GM18867 (cell line): ENCODE data around the gene USP16.
"Not testable (repeated sequence)": the region's sequence is repeated elsewhere in the genome, so short reads cannot be mapped to it uniquely, and the experiment has no call there.

ENCODE experiments used
- ATAC-seq: cut with Tn5 transposase; IDR thresholded peaks from one replicate; pipeline ENCODE4 v1.9.1; 2021; ENCODE audit warnings: mild to moderate bottlenecking, moderate library complexity; ENCODE audit not compliant: unreplicated experiment

Gene USP16

DNA sequence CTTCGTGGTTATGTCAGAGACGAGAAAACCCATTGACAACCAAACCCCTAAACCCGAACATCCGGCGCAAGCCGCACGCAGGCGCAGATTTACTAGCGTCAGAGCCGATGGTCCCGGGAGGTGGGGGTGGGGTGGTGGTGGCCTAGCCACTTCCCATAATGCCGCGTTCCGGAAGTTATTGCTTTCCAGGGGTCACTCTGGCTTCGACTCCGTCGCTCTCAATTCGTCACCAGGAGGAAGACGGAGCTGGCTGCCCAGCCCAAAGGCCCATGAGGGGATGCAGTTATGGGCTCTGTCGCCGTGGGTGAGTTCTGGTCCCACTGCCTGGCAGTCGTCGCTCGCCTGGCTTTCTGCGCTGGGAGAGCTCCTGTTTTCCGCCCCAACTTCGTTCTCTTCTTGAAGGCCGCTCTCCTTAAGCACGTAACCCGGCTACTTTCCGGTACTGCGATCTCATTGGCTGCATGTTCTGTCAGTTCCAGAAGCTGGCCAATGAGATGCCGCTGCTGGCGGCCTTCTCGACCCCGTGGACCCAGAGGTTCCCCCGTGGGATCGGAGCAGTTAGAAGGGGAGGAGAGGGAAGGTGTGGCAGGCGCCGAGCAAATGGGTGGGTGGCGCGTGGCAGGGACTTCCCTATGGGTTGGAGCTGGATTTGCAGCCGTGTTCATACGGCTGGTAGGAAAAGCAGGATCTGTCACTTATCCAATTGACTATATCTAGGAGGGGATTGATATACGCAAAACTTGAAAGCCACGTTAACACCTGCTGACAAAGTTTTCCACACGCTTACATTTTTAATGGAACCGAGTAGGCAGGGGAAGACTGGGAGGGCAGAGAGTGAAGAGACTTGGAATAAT lies at the start of gene USP16:
TSS of gene USP16 (plus strand) at position 195 of the 854 bp plus-strand sequence. CDS start 3,246 bp downstream, outside the sequence.
- ATAC-seq: peak; percentile 97

DNA sequence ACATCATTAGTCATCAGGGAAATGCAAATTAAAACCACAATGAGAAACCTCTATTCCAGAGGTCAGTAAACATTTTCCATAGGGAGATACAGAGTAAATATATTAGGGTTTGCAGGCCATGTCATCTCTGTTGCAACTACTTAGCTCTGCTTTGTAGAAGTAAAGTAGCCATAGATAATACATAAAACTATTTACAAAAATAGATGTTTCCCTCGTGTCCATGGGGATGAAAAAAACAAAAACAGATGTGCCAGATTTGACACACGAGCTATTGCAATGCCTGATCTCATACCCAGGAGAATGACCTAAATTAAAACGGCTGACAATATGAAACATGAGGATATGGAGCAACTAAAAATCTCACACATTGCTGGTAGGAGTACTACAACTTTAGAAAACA lies 49.1 kb upstream of the USP16 start:
- ATAC-seq: no peak

DNA sequence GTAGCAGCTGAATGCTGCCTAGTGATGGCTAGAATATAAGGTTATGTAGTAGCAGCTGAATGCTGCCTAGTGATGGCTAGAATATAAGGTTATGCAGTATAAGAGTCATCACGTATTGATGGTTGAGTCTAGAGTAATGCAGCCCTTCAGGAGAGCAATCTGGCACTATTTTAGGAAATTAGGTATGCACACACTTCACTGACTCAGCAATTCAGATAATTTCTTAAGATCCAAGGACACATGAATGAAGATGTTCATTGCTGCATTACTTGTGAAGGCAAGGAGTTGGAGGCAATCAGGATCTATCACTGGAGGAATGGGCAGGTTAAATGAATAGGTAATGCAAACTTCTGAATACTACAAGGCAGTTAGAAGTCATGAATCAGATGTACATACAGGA lies 45.4 kb upstream of the USP16 start:
- ATAC-seq: no peak

DNA sequence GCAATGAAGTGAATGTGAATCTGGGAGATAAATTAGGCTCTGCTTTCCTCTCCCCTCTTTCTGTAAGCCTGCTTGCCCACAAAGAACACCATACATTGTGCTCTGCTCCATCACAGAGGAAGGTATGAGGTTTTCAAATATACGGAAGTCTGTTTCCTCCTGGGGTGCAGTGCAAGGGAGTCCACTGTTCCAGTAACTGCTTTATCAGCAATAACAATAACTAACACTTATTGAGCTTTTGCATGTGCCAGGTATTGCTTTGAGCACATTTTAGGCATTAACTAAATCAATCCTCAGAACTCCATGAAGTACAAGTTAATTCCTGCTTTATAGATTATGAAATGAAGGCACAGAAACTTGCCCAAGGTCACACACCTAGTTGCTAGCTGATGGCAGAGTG lies 41.8 kb upstream of the USP16 start:
- no peak for ATAC-seq

DNA sequence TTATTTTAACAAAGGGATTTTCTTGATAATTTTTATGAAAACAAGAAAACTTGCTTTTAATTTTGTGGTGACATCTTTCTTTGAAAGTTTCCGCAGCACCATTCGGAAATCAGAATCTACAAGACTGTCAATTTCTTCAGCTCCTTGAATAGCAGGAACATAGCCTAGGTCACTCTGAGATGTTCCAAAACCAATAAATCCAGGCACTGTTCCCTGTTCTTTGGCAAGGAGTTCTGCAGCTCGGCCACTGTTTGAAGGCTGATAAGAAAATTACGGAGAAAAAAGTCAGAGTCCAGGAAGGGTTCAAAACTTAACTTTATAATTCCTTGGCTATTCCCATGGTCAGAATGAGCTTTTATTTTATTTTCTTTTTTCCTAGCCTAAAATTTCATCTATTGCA lies 37.8 kb upstream of the USP16 start:
- ATAC-seq: no peak

DNA sequence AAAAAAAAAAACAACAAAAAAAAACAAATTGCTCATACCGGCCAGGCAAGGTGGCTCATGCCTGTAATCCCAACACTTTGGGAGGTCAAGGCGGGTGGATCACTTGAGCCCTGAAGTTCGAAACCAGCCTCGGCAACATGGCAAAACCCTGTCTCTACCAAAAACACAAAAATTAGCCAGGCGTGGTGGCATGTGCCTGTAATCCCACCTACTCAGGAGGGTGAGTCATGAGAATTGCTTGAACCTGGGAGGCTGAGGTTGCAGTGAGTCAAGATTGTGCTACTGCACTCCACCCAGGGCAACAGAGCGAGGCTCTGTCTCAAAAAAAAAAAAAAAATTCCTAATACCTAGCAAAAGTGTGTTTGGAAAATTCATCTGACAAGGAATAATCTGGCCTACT lies 36.3 kb upstream of the USP16 start:
- not testable (repeated sequence) for ATAC-seq

DNA sequence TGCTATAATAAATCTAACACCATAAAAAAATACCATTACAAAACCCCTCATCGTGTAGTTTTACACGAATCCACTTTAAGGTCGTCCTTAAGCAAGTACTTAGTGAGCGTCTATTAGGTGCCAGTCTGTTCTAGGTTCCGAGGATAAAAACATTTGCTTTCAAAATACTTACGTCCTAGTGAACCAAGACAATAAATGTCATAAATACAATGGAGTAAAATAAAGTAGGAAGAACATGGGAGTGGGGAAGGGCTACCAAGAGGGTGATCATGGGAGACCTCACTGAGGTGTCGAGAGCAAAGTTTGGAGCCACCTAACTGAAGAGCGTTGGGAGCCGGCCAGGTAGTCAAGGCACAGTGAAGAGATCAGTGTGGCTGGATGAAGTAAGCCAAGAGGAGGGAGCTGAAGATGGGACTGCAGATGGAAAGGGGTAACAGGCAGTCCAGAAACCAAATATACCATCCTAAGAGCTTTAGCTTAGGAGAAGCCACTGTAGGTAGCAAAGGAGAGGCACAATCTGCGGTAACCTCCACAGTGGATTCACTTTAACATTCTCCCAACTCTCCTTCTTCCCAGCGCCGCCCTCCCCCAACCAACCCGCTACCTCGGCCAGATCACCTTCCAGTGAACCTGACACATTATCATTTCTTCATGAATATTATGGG lies 32.5 kb upstream of the USP16 start:
- no peak for ATAC-seq

DNA sequence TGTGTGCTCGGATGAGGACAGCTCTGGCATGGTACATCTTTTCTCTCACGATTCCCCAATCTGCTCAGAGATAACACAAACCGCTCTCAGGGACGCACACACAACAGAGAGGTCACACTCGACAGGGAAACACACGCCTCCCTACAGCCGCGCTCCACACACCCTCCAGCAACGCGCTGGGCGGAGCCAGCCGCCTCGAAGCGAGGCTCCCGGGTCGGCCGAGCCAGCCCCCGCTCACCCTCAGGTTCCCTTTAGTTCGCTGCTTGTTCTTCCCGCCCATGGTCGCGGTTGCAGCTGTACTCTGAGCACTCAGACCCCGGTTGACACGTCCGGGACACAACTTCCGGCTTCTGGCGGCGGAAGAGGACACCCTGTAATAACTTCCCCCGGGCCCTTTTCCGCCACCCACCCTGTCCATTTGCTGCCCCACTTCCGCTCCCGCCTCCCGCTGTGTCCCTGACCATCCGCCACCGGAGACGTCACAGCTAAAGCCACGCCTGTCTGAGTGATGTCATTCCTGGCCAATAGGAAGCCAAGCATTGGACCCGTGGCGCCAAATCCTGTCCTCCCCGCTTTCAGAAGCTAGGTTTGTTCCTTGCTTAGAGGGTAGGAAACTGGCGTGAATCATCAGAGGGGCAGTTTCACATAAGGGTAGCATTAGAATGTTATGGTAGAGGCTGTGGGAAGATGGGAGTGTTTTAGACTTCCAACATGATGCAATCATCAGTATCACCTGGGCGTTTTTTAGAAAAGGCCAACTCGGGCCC lies 31.8 kb upstream of the USP16 start, which contains the start of gene LTN1:
TSS of gene LTN1 (minus strand) at position 352 of the 767 bp plus-strand sequence. CDS start at position 280, 72 bp downstream.
- ATAC-seq: peak; percentile 98

DNA sequence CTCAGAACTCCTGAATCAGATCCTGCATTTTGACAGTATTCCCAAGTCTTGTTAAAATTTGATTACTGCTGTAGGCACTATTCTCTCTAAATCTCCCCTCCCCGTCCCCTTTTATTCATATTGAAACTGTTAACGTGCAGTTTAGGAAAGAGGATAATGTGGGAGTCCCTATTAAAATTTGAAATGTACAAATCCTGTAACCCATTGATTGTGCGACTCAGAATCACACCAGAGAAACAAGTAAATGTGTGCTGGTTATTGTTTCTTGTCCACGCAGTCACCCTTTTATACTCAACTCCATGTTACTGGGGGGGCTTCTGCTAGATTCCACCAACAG lies 31.2 kb upstream of the USP16 start:
- ATAC-seq: no peak

DNA sequence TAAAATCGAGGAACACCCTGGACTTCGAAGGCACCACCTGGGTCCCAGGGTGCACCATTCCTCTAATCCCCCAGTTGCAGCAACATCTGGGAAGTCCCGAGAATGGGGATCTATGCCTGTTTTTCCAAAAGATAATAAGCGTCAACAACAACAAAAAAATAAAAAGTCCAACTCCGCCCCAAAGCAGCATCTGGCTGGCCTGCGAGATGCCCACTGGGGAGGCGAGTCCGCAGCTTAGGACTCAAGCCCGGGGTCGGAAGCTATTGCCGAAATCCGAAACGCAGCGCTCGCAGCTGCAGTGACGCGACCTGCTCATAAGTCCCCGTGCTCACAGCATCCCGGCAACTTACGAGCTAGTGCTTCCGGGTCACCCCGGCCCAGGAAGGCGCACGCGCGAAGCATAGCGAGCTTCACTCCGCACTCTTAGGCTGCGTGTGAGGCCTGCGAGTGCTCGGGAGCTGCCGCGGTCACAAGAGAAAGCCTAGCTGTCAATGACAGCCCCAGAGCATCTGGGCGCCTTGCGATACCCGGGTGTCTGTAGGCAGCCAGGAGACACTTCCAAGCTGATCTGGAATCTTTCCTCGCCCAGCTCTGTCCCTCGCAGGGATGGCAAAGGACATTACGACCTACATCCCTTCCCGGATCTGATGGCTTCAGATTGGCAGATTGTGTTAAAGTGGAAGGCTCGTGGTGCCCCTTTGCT lies 21.9 kb upstream of the USP16 start:
- ATAC-seq: peak; percentile 99

DNA sequence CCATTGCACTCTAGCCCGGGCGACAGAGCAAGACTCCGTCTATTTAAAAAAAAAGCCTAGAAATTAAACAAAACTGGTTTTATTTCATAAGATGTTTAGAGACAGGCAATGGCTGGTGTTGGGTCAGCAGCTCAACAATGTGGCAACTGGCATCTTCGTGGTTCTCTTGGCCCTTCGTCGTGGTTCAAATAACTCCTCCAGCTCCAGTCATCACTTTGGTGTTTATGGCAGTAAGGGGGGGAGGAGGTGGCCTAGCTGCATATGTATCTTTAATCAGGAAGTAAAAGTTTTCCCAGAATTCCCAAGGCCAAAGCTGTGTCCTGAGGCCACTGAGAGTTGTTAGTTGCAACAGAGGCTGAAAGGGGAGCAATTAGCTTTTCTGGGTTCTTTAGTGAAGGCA lies 18.8 kb upstream of the USP16 start:
- no peak for ATAC-seq

DNA sequence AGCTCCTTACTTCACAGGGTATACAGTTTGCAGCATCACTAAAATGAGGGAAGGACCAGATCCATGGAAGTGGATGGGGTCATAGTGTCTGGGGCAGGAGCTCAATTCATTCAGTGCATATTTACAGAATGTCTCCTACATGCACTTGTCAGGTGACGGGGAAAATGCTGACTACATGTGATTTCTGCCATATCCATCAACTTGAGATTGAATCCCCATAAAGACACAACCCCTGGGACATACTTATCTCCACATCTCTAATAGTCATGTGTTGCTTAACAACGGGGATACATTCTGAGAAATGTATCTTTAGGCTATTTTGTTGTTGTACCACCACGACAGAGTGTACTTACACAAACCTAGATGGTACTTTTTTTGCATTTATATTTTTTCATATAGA lies 17.3 kb upstream of the USP16 start:
- no peak for ATAC-seq

DNA sequence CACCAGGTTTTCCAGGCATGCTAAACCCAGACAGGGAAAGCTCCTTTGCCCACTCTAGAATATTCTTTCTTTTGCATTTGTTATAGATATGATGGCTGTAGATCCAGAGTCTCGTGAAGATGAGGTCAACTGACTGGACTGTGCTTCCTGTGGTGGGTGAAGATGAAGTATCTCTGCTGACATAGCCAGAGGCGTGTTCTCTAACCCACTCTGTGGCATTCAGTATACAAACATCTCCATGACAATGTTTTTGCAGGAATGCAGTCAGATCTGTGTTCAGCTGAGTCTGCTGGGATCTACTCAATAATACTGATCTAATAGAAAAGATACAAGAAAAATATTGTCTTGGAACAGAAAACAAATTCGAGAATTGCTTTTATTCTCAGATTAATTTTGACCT lies 16.7 kb upstream of the USP16 start:
- ATAC-seq: no peak

DNA sequence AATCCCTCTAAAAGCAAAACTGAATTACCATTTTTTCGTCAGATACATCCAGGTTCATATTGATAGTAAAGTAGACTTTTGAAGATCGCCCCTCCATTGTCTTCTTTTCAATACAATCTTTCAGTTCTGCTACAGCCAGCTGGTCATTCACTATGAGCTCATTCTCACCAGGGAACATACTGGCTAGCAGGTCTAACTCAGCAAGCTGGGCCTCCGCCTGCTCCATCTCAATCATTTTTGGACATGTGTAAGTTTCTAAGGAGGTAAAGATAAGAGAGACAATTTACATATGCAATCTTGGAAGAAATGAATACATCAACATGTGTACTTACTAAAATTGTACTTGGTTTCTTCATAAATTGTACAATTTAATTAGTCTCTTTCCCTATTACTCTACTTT lies 16.1 kb upstream of the USP16 start:
- no peak for ATAC-seq

DNA sequence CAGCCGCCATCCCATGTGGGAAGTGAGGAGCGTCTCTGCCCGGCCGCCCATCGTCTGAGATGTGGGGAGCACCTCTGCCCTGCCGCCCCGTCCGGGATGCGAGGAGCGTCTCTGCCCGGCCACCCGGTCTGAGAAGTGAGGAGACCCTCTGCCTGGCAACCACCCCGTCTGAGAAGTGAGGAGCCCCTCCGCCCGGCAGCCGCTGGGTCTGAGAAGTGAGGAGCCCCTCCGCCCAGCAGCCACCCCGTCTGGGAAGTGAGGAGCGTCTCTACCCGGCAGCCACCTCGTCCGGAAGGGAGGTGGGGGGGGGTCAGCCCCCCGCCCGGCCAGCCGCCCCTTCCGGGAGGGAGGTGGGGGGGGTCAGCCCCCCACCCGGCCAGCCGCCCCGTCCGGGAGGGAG lies 13.2 kb upstream of the USP16 start:
- ATAC-seq: not testable (repeated sequence)

DNA sequence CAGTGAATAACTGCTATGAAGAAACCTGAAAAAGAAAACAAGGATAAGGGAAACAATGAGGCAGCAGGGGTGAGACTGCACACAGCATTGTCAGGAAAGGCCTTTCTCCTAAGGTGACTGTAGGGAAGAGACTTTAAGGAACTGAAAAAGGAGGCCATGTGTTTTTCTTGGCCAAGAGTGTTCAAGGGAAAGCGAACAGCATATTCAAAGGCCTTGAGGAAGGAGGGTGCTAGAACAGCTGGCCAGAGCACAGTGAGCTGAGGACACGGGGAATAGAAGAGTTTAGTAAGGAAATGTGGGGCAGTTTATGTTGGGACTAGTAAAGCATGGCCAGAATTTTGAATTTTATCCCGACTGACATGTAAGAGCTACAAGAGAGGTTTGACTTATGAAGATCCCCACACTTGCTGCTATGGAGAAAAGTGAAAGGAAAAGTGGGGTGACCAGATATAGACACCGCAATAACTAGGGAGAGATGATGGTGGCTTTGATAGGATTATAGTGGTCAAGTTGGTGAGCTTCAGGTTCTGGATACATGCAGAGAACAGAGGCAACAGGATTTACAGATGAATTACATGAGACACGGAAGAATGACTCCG lies 6.7 kb upstream of the USP16 start:
- no peak for ATAC-seq

DNA sequence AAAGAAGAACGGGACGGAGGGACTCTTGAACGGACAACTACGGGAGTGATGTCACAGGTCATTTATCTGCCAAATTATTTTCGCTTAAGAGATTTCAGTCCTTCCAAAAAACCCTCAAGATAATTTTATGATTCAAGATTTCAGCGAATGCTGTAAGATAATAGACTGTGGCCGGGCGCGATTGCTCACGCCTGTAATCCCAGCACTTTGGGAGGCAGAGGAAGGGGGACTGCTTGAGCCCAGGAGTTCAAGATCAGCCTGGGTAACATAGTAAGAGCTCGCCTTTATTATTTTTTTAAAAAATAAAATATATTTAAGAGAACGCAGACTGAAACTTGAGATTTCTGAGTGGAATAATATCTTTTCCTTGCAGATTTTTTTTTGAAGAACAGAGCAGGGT lies 5.9 kb upstream of the USP16 start:
- peak; percentile 17 for ATAC-seq

DNA sequence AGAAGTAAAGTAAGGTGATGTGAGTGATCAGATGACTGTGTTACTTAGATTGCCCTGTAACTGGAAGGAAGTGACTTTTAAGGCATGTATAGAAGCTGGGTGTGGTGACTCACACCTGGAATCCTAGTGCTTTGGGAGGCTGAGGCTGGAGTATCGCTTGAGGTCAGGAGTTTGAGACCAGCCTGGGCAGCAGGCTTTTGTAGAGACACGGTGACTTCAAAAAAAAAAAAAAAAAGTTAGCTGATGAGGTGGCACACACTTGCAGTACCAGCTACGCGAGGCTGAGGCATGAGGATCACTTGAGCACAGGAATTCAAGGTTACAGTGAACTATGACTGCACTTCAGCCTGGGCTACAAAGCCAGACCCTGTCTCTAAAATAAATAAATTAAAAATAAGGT lies 2.3 kb upstream of the USP16 start:
- no peak for ATAC-seq

DNA sequence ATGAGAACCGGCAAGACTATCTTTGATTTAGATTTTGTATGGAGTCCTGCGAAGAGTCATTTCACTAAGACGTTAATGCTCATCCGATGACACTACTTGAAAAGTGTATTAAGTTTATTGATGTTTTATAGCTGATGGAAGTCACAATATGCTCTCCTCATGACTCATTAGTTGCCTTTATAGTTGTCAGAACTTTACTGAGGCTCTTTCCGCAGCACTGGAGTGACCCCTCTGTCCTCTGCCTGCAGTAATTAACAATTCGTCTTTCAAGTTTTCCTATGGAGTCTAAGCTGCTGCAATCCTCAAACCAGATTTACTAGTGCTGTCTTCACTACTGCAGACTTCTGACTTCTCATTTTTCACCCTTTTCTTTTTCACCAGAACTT lies 853 bp downstream of the USP16 start:
- no peak for ATAC-seq

DNA sequence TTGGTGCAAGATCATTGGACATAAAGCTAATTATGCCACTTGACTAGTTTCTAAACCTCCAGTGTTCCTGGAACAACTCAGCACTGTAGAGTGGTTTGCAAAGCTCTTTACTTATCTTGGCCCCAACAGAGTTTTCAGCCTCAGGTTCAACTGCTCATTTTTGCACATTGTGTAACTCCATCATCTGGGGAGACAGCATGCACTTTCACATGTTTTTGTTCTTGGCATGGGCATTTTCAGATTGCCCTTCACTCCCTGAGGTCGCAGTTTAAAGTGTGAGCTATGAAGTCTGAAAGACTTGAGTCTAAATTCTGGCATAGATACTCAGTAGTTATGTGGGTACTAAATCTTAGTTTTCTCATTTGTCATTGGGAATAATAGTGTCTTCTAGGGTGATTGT lies 5.1 kb downstream of the USP16 start:
- no peak for ATAC-seq

DNA sequence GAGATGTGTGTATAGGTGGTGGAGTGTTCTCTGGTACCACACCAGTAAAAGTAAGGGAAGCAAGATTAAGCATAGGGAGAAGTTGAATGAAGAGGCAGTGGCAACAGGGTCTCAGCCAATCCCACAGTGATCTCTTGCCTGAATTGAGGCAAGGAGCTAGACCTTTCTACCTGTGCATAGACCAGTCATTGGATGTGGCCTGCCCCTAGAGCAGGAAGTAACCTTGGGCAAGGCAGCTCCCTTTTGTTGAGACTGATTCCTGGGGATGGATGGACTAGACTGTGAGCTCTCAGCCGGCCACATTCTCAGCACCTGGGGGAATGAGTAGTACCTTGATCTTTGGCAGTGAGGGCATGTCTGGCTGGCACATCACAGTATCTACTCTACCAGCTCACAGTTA lies 6.4 kb downstream of the USP16 start:
- ATAC-seq: no peak
